MM.1S (cell line): Measurements from ENCODE around the gene ODAD4.

Source experiments
- EZH2 ChIP-seq: fragments of 300-600 bp; sonication (generic); optimal IDR thresholded peaks from 2 replicates; pipeline ENCODE3; 2017; ENCODE audit warnings: low read depth, mild to moderate bottlenecking, antibody characterized with exemption, low read length, mixed read lengths
- EZH2phosphoT487 ChIP-seq: fragments of 300-600 bp; sonication (generic); IDR thresholded peaks from 2 replicates; pipeline ENCODE4 v1.6.1; 2018; ENCODE audit warnings: antibody characterized with exemption, low read length
- TF ChIP-seq, protein P1 (sequence below): fragments of 300-600 bp; sonication (generic); IDR thresholded peaks from 2 replicates; pipeline ENCODE4 v1.5.1; 2016; ENCODE audit warnings: antibody characterized with exemption, low read length, mixed read lengths

DNA sequence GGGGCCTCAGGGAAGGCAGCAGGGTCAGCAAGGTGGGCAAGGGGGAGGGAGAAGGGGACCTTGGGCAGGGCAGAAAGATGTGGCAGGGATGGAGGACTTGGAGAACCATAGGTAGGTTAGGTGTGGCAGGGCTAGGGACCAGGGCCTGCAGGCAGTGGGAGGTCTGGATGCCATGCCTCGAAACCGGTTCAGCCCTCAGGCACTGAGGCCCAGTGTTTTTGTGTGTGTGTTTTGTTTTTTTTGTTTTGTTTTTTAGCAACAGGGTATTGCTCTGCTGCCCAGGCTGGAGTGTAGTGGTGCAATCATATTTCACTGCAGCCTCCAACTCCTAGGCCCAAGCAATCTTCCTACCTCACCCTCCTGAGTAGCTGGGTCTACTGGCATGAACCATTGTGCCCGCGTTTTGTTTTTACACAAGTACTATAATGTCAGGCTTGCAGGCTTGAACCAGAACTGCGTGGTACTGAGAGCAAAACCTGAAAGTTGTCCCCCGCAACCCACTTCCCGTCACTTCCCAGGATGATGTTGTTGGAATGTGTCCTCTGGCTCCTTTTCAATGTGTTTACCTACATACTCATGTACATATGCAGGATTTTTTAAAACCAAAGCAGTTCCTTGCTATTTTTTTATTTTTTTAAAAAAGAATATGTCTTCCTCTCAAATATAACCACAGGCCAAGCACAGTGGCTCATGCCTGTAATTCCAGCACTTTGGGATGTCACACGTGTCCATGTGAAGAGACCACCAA lies 12.4 kb downstream of the ODAD4 start:
- TF ChIP-seq, protein P1, sequence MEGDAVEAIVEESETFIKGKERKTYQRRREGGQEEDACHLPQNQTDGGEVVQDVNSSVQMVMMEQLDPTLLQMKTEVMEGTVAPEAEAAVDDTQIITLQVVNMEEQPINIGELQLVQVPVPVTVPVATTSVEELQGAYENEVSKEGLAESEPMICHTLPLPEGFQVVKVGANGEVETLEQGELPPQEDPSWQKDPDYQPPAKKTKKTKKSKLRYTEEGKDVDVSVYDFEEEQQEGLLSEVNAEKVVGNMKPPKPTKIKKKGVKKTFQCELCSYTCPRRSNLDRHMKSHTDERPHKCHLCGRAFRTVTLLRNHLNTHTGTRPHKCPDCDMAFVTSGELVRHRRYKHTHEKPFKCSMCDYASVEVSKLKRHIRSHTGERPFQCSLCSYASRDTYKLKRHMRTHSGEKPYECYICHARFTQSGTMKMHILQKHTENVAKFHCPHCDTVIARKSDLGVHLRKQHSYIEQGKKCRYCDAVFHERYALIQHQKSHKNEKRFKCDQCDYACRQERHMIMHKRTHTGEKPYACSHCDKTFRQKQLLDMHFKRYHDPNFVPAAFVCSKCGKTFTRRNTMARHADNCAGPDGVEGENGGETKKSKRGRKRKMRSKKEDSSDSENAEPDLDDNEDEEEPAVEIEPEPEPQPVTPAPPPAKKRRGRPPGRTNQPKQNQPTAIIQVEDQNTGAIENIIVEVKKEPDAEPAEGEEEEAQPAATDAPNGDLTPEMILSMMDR, result no peak
- TF ChIP-seq EZH2 (no peak), EZH2phosphoT487 (no peak)
